Measurements from ENCODE around the gene SPRR2G.
"Not testable (repeated sequence)": the region's sequence is repeated elsewhere in the genome, so short reads cannot be mapped to it uniquely, and the experiment has no call there.

The SPRR2G gene

DNA sequence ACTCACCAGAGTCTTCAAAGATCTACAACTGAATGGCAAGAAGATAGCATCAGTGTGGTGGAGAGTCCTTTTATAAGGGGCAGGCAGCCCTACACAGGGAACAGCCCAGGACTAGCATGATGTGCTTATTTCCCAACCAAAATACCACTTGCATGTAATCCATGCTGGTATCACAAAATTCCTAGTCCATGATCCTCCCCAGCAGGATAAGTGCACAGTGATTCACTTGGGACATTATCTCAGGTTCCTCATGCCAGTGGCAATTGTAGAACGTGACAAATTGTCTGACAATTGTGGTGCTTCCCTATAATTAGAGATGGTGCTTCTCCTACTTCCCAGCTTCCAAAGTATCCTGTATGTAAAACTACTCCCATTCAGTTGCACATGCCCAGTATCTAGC lies at the start of gene SPRR2G:
Gene SPRR2G, minus strand, starts transcription at position 45 of the 400 bp plus-strand sequence. CDS start 780 bp downstream, outside the sequence.
- peaks cover 3% of the 10 kb centered on the region for H3K27me3 ChIP-seq (ENCODE audit: insufficient read depth, low read length)
- no peak within 1 kb of the TSS for H3K4me3 ChIP-seq (ENCODE audit: low read length)
- H3K36me3 ChIP-seq (ENCODE audit: insufficient read depth, low read length): no peaks in the 10 kb centered on the region
- H3K4me1 ChIP-seq (ENCODE audit: insufficient read depth, low read length): no peaks in the 10 kb centered on the region
- H2AFZ ChIP-seq (ENCODE audit: low read depth, low read length): no peak within 1 kb of the TSS
- no peaks in the 10 kb centered on the region for H3K9me3 ChIP-seq (ENCODE audit: low read length)

DNA sequence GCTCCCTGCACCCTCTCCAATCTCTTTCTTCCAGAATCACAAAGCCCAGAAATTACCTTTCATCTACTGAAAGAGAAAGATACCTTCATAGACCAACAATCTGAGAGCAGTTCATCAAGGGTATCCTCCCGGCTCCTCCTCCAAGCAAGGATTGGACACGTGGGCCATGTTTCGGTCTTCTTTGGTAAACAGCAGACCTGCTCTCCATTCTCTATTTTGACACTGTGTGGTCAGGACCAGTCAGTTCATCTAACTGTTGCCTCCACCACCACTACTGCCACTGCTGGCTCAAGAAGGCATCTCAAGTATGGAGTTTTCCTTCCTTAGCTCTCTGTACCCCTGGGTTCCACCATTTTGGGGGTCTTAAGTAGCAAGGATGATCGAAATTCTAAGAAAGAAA lies 44.5 kb upstream of the SPRR2G start:
- Histone ChIP-seq H3K27me3 (ENCODE audit: insufficient read depth, low read length) (no peaks in the 10 kb centered on the region), H3K4me1 (ENCODE audit: insufficient read depth, low read length) (no peaks in the 10 kb centered on the region)

DNA sequence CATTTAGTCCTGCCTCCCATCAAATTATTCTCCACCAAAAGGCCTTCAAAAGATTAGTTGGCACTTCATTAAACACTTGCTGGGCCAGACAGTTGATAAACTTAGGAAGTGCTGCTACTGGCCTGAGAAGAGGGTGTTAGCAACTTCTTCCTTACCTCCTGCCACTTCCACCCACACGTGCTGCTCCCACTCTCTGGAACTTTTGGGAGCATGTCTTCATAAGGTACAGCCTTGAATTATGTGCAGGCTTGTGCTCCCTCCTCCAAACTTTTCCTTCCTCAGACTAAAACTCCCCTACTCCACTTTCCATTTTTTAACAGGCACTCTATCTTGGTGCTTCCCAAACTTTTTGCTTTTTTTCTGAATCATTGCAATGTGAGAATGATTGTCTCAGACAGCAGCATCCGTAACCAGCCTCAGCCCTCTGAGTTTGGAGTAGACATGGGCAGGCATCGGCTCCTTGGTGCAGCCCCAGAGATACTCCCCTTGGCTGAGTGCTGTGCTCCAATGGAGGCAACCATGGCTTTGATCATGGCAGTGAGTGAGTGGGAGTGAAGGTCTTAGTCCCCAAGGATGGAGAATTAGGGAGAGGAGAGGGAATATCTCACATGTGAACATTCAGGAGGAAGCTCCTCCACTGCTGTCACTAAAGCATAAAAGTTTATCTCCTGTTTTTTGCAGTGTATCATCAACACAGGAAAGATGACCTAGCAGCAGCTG lies 43.8 kb upstream of the SPRR2G start:
- no peaks in the 10 kb centered on the region for H3K4me1 ChIP-seq (ENCODE audit: insufficient read depth, low read length)
- no peak overlapping the region for H2AFZ ChIP-seq (ENCODE audit: low read depth, low read length)
- no peaks in the 10 kb centered on the region for H3K9me3 ChIP-seq (ENCODE audit: low read length)
- H3K27me3 ChIP-seq (ENCODE audit: insufficient read depth, low read length): no peaks in the 10 kb centered on the region
- no peaks in the 10 kb centered on the region for H3K36me3 ChIP-seq (ENCODE audit: insufficient read depth, low read length)
- H3K4me3 ChIP-seq (ENCODE audit: low read length): no peak overlapping the region

More for the DNA sequence above, 44.5 kb upstream of the SPRR2G start:
- H2AFZ ChIP-seq (ENCODE audit: low read depth, low read length): no peak overlapping the region
- no peaks in the 10 kb centered on the region for H3K36me3 ChIP-seq (ENCODE audit: insufficient read depth, low read length)
- H3K4me3 ChIP-seq (ENCODE audit: low read length): no peak overlapping the region
- H3K9me3 ChIP-seq (ENCODE audit: low read length): no peaks in the 10 kb centered on the region

DNA sequence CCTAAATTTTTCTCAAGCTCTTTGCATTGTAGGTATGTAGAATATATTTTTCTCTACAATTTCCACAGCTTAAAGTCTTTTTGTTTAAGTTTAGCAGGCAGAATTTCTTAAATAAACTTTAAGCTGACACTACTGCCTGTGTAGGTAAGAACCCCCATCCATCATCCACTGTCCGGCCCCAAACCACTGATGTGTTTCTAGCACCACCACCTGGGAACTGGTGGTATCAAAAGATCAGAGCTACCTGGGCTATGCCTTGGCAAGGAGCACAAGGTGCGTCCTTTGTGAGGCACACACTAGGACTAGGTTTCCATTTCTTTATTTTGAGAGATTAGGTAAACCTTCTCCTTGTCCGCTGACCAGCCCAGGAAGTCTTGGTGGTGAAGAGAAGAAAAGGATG lies 42.0 kb upstream of the SPRR2G start:
- Histone ChIP-seq H3K9me3 (ENCODE audit: low read length) (no peaks in the 10 kb centered on the region), H3K36me3 (ENCODE audit: insufficient read depth, low read length) (no peaks in the 10 kb centered on the region), H3K4me1 (ENCODE audit: insufficient read depth, low read length) (no peaks in the 10 kb centered on the region), H2AFZ (ENCODE audit: low read depth, low read length) (no peak overlapping the region), H3K4me3 (ENCODE audit: low read length) (no peak overlapping the region), H3K27me3 (ENCODE audit: insufficient read depth, low read length) (no peaks in the 10 kb centered on the region)

DNA sequence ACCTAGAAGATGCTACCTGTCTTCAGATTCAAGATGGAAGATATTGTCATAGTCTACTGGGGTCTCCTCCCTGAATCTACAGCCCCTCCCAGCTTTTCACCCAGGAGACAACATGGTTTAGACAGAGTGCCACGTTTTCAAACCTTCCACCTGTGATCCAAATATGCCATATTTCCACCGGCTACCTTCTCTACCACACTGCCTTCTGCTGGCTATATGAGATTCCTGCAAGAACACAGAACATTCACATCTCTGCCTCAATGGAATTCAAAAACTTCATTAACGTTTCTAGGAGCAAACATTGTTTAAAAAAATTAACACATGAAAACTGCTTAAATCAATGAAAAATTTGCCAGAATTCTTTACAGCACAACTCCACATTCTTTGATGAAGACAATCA lies 39.7 kb upstream of the SPRR2G start:
- Histone ChIP-seq H3K36me3 (ENCODE audit: insufficient read depth, low read length) (no peaks in the 10 kb centered on the region), H3K4me1 (ENCODE audit: insufficient read depth, low read length) (no peaks in the 10 kb centered on the region), H3K27me3 (ENCODE audit: insufficient read depth, low read length) (no peaks in the 10 kb centered on the region), H3K4me3 (ENCODE audit: low read length) (no peak overlapping the region), H3K9me3 (ENCODE audit: low read length) (no peaks in the 10 kb centered on the region), H2AFZ (ENCODE audit: low read depth, low read length) (no peak overlapping the region)

DNA sequence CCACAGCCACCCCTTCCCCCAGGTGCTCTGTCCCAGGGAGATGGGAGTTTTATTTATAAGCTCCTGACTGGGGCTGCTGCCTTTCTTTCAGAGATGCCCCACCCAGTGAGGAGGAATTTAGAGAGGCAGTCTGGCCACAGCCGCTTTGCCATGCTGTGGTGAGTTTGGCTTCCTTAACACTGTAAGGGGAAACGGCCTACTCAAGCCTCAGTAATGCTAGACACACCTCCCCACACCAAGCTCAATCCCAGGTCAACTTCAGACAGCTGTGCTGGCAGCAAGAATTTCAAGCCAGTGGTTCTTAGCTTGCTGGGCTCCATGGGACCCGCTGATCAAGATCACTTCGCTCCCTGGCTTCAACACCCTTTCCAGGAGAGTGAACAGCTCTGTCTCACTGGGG lies 37.6 kb upstream of the SPRR2G start:
- H2AFZ ChIP-seq (ENCODE audit: low read depth, low read length); H3K36me3 ChIP-seq (ENCODE audit: insufficient read depth, low read length); H3K4me3 ChIP-seq (ENCODE audit: low read length); H3K4me1 ChIP-seq (ENCODE audit: insufficient read depth, low read length); H3K9me3 ChIP-seq (ENCODE audit: low read length); H3K27me3 ChIP-seq (ENCODE audit: insufficient read depth, low read length): not testable (repeated sequence)

DNA sequence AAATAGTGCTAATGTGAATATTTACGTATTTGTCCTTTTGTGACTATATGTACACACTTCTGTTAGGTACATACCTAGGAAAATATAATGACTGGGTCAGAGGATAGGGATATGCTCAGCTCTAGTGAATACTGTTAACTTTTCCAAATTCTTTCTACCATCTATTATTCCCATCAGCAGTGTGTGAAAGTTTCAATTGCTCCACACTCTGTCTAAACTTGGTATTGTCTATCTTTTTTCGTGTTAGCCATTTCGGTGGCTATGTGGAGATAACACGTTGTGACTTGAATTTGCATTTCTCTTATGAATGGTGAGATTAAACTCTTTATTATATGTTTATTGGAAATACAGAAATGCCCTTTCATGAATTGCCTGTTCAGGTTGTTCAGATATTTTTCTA lies 29.9 kb upstream of the SPRR2G start:
- Histone ChIP-seq H3K4me3 (ENCODE audit: low read length) (no peak overlapping the region), H3K27me3 (ENCODE audit: insufficient read depth, low read length) (no peaks in the 10 kb centered on the region), H3K4me1 (ENCODE audit: insufficient read depth, low read length) (no peaks in the 10 kb centered on the region), H3K36me3 (ENCODE audit: insufficient read depth, low read length) (no peaks in the 10 kb centered on the region), H3K9me3 (ENCODE audit: low read length) (no peaks in the 10 kb centered on the region), H2AFZ (ENCODE audit: low read depth, low read length) (no peak overlapping the region)

DNA sequence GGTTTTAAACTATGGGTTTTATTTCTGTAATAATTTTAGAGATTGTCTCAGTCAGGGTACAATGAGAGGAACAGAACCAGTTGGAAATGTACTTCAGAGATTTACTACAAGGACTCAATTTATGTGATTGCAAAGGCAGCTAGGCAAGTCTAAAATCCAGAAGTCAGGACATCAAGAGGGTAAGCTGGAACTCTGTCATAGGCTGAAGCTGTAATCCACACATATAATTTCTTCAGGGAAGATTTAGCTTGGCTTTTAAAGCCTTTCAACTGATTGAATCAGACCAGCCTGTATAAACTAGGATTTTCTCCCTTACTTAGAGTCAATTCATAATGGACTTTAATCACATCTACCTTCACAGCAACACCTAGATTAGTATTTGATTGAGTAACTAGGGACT lies 28.2 kb upstream of the SPRR2G start:
- Histone ChIP-seq H2AFZ (ENCODE audit: low read depth, low read length) (no peak overlapping the region), H3K36me3 (ENCODE audit: insufficient read depth, low read length) (no peaks in the 10 kb centered on the region), H3K9me3 (ENCODE audit: low read length) (no peaks in the 10 kb centered on the region), H3K27me3 (ENCODE audit: insufficient read depth, low read length) (peaks cover 3% of the 10 kb centered on the region), H3K4me3 (ENCODE audit: low read length) (no peak overlapping the region), H3K4me1 (ENCODE audit: insufficient read depth, low read length) (no peaks in the 10 kb centered on the region)

DNA sequence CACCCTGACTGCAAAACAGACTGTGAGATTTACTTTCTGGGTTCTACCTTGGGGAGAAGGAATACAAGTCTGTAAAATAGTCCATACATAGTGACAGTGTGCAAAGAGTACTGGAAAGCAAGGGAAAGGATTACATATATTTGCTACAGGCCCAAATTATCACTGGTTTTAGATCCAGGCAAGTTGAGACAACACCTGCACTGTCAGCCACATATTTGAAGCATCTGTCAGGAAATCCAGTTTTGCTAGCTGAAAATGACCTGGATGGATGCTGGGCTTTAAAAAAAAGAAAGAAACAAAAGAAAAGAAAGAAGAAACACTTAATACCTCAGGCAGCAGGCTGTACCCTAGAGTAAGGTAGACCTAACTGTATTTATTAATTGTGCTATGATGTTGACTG lies 23.9 kb upstream of the SPRR2G start:
- Histone ChIP-seq H3K9me3 (ENCODE audit: low read length) (no peaks in the 10 kb centered on the region), H3K4me1 (ENCODE audit: insufficient read depth, low read length) (no peaks in the 10 kb centered on the region), H2AFZ (ENCODE audit: low read depth, low read length) (no peak overlapping the region), H3K36me3 (ENCODE audit: insufficient read depth, low read length) (no peaks in the 10 kb centered on the region), H3K27me3 (ENCODE audit: insufficient read depth, low read length) (peaks cover 3% of the 10 kb centered on the region), H3K4me3 (ENCODE audit: low read length) (no peak overlapping the region)

DNA sequence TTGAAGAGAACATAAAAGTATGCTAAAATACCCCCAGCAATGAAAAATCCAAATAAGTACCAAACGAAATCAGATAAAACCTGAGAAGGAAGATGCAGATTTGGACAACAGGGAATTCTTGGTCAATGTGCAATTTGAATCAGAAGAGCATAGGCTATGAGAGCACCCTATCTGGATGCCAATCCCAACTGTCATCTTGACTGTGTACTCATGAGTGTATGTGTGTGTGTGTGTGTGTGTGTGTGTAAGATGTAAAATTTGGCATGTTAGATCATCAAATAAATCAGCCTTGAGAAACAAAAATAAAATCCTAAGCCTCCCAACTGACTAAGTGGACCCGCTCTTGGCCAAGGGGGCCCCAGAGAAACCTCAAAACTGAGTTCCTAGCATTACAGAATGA lies 18.0 kb upstream of the SPRR2G start:
- Histone ChIP-seq H3K4me3 (ENCODE audit: low read length) (no peak overlapping the region), H3K27me3 (ENCODE audit: insufficient read depth, low read length) (no peaks in the 10 kb centered on the region), H3K9me3 (ENCODE audit: low read length) (no peaks in the 10 kb centered on the region), H3K4me1 (ENCODE audit: insufficient read depth, low read length) (no peaks in the 10 kb centered on the region), H3K36me3 (ENCODE audit: insufficient read depth, low read length) (no peaks in the 10 kb centered on the region), H2AFZ (ENCODE audit: low read depth, low read length) (no peak overlapping the region)

DNA sequence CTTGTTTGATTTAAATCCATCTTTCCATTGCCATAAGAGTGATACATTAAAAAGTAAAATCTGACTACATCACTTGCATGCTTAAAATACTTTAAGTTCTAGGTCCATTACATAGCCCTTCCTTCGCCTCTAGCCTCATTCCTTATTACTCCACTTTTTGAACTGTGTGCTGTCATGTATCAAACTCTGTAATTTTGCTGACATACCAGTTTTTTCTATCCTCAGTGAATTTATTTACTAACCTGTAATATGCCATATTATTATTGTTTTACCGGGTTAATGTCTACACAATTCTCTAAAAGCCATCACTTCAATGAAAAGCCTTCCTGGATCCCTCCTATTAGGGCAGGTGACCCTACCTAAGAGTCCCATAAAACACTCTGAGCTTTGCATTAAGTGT lies 4.9 kb upstream of the SPRR2G start:
- Histone ChIP-seq H3K4me3 (ENCODE audit: low read length) (no peak overlapping the region), H3K27me3 (ENCODE audit: insufficient read depth, low read length) (peaks cover 3% of the 10 kb centered on the region), H3K36me3 (ENCODE audit: insufficient read depth, low read length) (no peaks in the 10 kb centered on the region), H3K9me3 (ENCODE audit: low read length) (peaks cover 3% of the 10 kb centered on the region), H2AFZ (ENCODE audit: low read depth, low read length) (no peak overlapping the region), H3K4me1 (ENCODE audit: insufficient read depth, low read length) (no peaks in the 10 kb centered on the region)

DNA sequence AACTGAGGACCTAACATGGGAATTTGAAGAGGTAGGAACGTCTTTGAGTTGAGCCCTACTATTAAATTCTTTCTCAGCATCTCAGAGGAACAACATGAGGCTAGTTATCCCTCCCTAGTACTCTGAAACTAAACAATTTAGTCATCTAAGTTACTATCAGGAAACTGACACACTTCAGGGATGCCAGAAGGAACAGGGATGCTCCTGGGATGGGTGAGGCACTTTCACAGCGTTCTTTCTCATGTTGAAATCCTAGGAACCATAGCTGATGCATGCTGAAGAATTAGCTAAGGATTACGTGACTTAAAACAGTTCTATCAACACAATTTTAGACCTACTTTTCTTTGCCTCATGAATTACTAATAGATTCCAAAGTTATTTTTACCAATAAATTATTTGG lies 1.8 kb upstream of the SPRR2G start:
- H2AFZ ChIP-seq (ENCODE audit: low read depth, low read length): no peak overlapping the region
- H3K9me3 ChIP-seq (ENCODE audit: low read length): no peaks in the 10 kb centered on the region
- H3K36me3 ChIP-seq (ENCODE audit: insufficient read depth, low read length): no peaks in the 10 kb centered on the region
- no peaks in the 10 kb centered on the region for H3K4me1 ChIP-seq (ENCODE audit: insufficient read depth, low read length)
- peaks cover 3% of the 10 kb centered on the region for H3K27me3 ChIP-seq (ENCODE audit: insufficient read depth, low read length)
- no peak overlapping the region for H3K4me3 ChIP-seq (ENCODE audit: low read length)

DNA sequence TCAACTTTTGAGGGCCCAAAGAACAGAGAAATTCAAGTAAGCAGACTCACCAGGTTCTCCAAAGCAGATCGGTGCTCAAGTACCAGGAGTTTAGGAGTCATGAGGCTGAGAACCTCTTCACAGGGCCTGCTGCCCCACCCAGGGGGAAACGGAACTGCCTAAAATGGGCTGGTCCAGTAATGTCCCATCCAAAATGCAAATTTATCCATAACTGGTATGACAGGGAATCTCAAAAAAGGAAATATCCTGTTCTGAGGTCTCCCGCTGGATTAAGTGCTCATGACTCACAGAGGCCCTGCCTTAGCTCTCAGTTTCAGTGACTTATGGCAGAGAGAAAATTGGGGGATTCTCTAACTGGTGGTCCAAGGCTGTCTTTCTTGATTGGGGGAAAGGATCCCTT lies 9.3 kb downstream of the SPRR2G start:
- Histone ChIP-seq H3K36me3 (ENCODE audit: insufficient read depth, low read length) (no peaks in the 10 kb centered on the region), H3K4me3 (ENCODE audit: low read length) (no peak overlapping the region), H3K27me3 (ENCODE audit: insufficient read depth, low read length) (peaks cover 2% of the 10 kb centered on the region), H2AFZ (ENCODE audit: low read depth, low read length) (no peak overlapping the region), H3K4me1 (ENCODE audit: insufficient read depth, low read length) (no peaks in the 10 kb centered on the region), H3K9me3 (ENCODE audit: low read length) (no peaks in the 10 kb centered on the region)

DNA sequence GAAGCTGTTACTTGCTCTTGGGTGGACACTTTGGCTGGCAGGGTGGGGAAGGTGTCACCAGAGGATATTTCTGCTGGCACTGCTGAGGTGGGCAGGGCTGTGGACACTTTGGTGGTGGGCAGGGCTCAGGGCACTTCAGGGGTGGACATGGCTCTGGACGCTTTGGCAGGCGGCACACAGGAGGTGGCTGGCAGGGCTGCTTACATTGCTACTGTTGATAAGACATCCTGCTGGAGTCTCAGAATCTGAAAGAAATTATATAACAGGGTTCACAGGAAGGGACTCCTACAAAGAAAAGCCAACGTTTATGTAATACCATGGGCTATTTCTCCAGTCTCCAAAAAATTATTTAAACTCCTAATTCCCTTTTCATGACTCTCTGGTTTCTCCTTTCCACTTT lies 10.2 kb downstream of the SPRR2G start:
- H3K4me3 ChIP-seq (ENCODE audit: low read length): no peak overlapping the region
- no peaks in the 10 kb centered on the region for H3K36me3 ChIP-seq (ENCODE audit: insufficient read depth, low read length)
- H2AFZ ChIP-seq (ENCODE audit: low read depth, low read length): no peak overlapping the region
- H3K27me3 ChIP-seq (ENCODE audit: insufficient read depth, low read length): peaks cover 2% of the 10 kb centered on the region
- H3K9me3 ChIP-seq (ENCODE audit: low read length): no peaks in the 10 kb centered on the region
- H3K4me1 ChIP-seq (ENCODE audit: insufficient read depth, low read length): no peaks in the 10 kb centered on the region
